SK-N-SH (cell line): ENCODE measurements around the gene PCDHA7. TPM values are rescaled to one million over a fixed set of nuclear protein-coding genes. Genes with fewer than 3 reads are reported as not detected.

Experiments used
- CTCF ChIA-PET: fragments of 300-600, 350-600 bp; formaldehyde crosslinking; extraction: SDS; loops from one replicate; lab custom pipeline; 2021; lab: Yijun Ruan, JAX
- POLR2A ChIA-PET: fragments of 350-600 bp; sonication (Branson Sonifier 250); formaldehyde crosslinking; extraction: SDS; loops from one replicate; lab custom pipeline; 2020; ENCODE audit warnings: antibody characterized with exemption, inconsistent platforms; lab: Yijun Ruan, JAX
- DNase-seq: peaks from one replicate; pipeline ENCODE4 v3.0.0; 2012
- H2AFZ ChIP-seq: fragments of 200-600 bp; sonication (generic); 2 replicates; pipeline ENCODE4 v1.8.1; 2016; ENCODE audit warnings: antibody characterized with exemption, mild to moderate bottlenecking, low read depth
- H3F3A ChIP-seq: fragments of 200-600 bp; sonication (generic); replicated peaks from 2 replicates; pipeline ENCODE3; 2016; ENCODE audit warnings: antibody characterized with exemption, mild to moderate bottlenecking; ENCODE audit not compliant: insufficient read depth
- H3K27ac ChIP-seq, 2 experiments: fragments of 200-500 bp in 1 of 2; fragments of 200-600 bp in 1 of 2; sonication (Bioruptor generic) in 1 of 2; sonication (generic), shearing (Covaris generic) in 1 of 2; 2 replicates each; pipeline versions ENCODE4 v1.5.1 to v1.6.1; 2014 to 2016; ENCODE audit warnings: low read depth in 2 of 2, inconsistent platforms in 1 of 2, low read length in 1 of 2, mild to moderate bottlenecking in 1 of 2, mixed read lengths in 1 of 2
- H3K27me3 ChIP-seq: fragments of 200-600 bp; sonication (generic), shearing (Covaris generic); 2 replicates; pipeline ENCODE4 v1.6.1; 2016; ENCODE audit warnings: mixed run types; ENCODE audit not compliant: insufficient read depth
- H3K36me3 ChIP-seq, 2 experiments: fragments of 200-500 bp in 1 of 2; fragments of 200-600 bp in 1 of 2; sonication (Bioruptor generic) in 1 of 2; sonication (generic) in 1 of 2; replicated peaks in 1 of 2; 2 replicates each; pipeline versions ENCODE3 to v1.5.1; 2014 to 2016; ENCODE audit warnings: low read length in 1 of 2, mild to moderate bottlenecking in 1 of 2; ENCODE audit not compliant: insufficient read depth in 2 of 2, control insufficient read depth in 1 of 2
- H3K4me1 ChIP-seq, 2 experiments: fragments of 200-500 bp in 1 of 2; fragments of 200-600 bp in 1 of 2; sonication (Bioruptor generic) in 1 of 2; sonication (generic), shearing (Covaris generic) in 1 of 2; 2 replicates each; pipeline versions ENCODE4 v1.5.1 to v1.6.1; 2014 to 2016; ENCODE audit warnings: low read depth in 1 of 2, low read length in 1 of 2, mixed run types in 1 of 2; ENCODE audit not compliant: insufficient read depth in 2 of 2, control insufficient read depth in 1 of 2
- H3K4me2 ChIP-seq: fragments of 200-600 bp; sonication (generic), shearing (Covaris generic); 2 replicates; pipeline ENCODE4 v1.6.1; 2017; ENCODE audit warnings: mixed run types
- H3K4me3 ChIP-seq, 2 experiments: fragments of 200-500 bp in 1 of 2; fragments of 200-600 bp in 1 of 2; sonication (Bioruptor generic) in 1 of 2; sonication (generic), shearing (Covaris generic) in 1 of 2; 2 replicates each; pipeline versions ENCODE4 v1.5.1 to v1.8.1; 2014 to 2016; ENCODE audit warnings: low read depth in 2 of 2, inconsistent platforms in 1 of 2, low read length in 1 of 2, mild to moderate bottlenecking in 1 of 2, mixed read lengths in 1 of 2, moderate library complexity in 1 of 2
- H3K79me2 ChIP-seq: fragments of 200-600 bp; sonication (generic); 2 replicates; pipeline ENCODE4 v1.8.1; 2017; ENCODE audit warnings: mild to moderate bottlenecking; ENCODE audit not compliant: insufficient read depth
- H3K9ac ChIP-seq: fragments of 200-600 bp; sonication (generic); 2 replicates; pipeline ENCODE4 v1.6.1; 2017; ENCODE audit warnings: mixed run types
- H3K9me2 ChIP-seq: fragments of 200-600 bp; sonication (generic); 2 replicates; pipeline ENCODE4 v1.6.1; 2017; ENCODE audit warnings: mixed run types
- H3K9me3 ChIP-seq: fragments of 200-600 bp; sonication (generic); 2 replicates; pipeline ENCODE4 v1.6.1; 2017; ENCODE audit warnings: mixed run types, mild to moderate bottlenecking, moderate library complexity
- H4K20me1 ChIP-seq: fragments of 200-600 bp; sonication (generic); 2 replicates; pipeline ENCODE4 v1.6.1; 2017; ENCODE audit warnings: mild to moderate bottlenecking, mixed run types; ENCODE audit not compliant: insufficient read depth
- CTCF ChIP-seq: fragments of 200-600 bp; sonication (generic); IDR thresholded peaks from 2 replicates; pipeline ENCODE4 v1.6.1; 2017; ENCODE audit warnings: antibody characterized with exemption, mild to moderate bottlenecking, moderate library complexity
- ELF1 ChIP-seq: IDR thresholded peaks from 2 replicates; pipeline ENCODE4 v1.4.0; 2012
- EP300 ChIP-seq, 2 experiments: IDR thresholded peaks; 2 replicates each; pipeline versions ENCODE4 v1.4.0 to v1.6.1; 2012; ENCODE audit warnings: borderline replicate concordance in 1 of 2, low read depth in 1 of 2, low read length in 1 of 2
- EZH2phosphoT487 ChIP-seq: fragments of 200-600 bp; sonication (generic); IDR thresholded peaks from 2 replicates; pipeline ENCODE4 v1.6.1; 2017; ENCODE audit warnings: low read depth, mixed run types, mild to moderate bottlenecking, antibody characterized with exemption, moderate library complexity, borderline replicate concordance
- FOSL2 ChIP-seq: IDR thresholded peaks from 2 replicates; pipeline ENCODE4 v1.4.0; 2012; ENCODE audit warnings: low read depth, mild to moderate bottlenecking, moderate library complexity, borderline replicate concordance
- FOXM1 ChIP-seq: IDR thresholded peaks from 2 replicates; pipeline ENCODE4 v1.4.0; 2012; ENCODE audit warnings: low read depth, mild to moderate bottlenecking
- GABPA ChIP-seq: IDR thresholded peaks from 2 replicates; pipeline ENCODE4 v1.4.0; 2012; ENCODE audit warnings: low read depth, mild to moderate bottlenecking
- IRF3 ChIP-seq: fragments of 150-350 bp; IDR thresholded peaks from 2 replicates; pipeline ENCODE4 v1.6.1; 2016; ENCODE audit warnings: mild to moderate bottlenecking, low read depth, low read length
- JUND ChIP-seq: IDR thresholded peaks from 2 replicates; pipeline ENCODE4 v1.4.0; 2012
- MAX ChIP-seq: IDR thresholded peaks from 2 replicates; pipeline ENCODE4 v1.4.0; 2012; ENCODE audit warnings: low read depth
- MEF2A ChIP-seq: IDR thresholded peaks from 2 replicates; pipeline ENCODE4 v1.4.0; 2012; ENCODE audit warnings: low read depth, borderline replicate concordance
- MXI1 ChIP-seq: IDR thresholded peaks from 2 replicates; pipeline ENCODE4 v1.6.1; 2012; ENCODE audit warnings: mild to moderate bottlenecking, low read depth, low read length, improper control_type of control experiment
- PBX3 ChIP-seq: IDR thresholded peaks from 2 replicates; pipeline ENCODE4; 2012
- POLR2AphosphoS5 ChIP-seq: IDR thresholded peaks from 2 replicates; pipeline ENCODE4 v1.6.1; 2012; ENCODE audit warnings: low read depth, low read length
- RCOR1 ChIP-seq: fragments of 150-350 bp; IDR thresholded peaks from 2 replicates; pipeline ENCODE4 v1.6.1; 2017; ENCODE audit warnings: antibody characterized with exemption, low read length
- RFX5 ChIP-seq: IDR thresholded peaks from 2 replicates; pipeline ENCODE4 v1.6.1; 2012; ENCODE audit warnings: mild to moderate bottlenecking, improper control_type of control experiment, low read length
- RXRA ChIP-seq: IDR thresholded peaks from 2 replicates; pipeline ENCODE4 v1.4.0; 2012; ENCODE audit warnings: low read depth, mild to moderate bottlenecking, borderline replicate concordance
- SIN3A ChIP-seq: IDR thresholded peaks from 2 replicates; pipeline ENCODE4 v1.6.1; 2012; ENCODE audit warnings: low read depth, mild to moderate bottlenecking, low read length, moderate library complexity, borderline replicate concordance
- SMC3 ChIP-seq: IDR thresholded peaks from 2 replicates; pipeline ENCODE4 v1.6.1; 2012; ENCODE audit warnings: low read depth, low read length, improper control_type of control experiment
- TAF1 ChIP-seq: IDR thresholded peaks from 2 replicates; pipeline ENCODE4 v1.6.1; 2012; ENCODE audit warnings: low read depth, mild to moderate bottlenecking, low read length, moderate library complexity, borderline replicate concordance
- YY1 ChIP-seq: IDR thresholded peaks from 2 replicates; pipeline ENCODE4 v1.4.0; 2012; ENCODE audit warnings: low read depth, mild to moderate bottlenecking
- ZBTB33 ChIP-seq: IDR thresholded peaks from 2 replicates; pipeline ENCODE4 v1.4.0; 2012; ENCODE audit warnings: low read depth, borderline replicate concordance
- WGBS: methylation state at CpG from one replicate; pipeline ENCODE4 v1.1.6; 2017; ENCODE audit warnings: low lambda C conversion rate; 5-methylcytosine and 5-hydroxymethylcytosine counted together
- polyA plus RNA-seq, 3 experiments: library from polyadenylated mRNA; depleted of rRNA; stranded (reverse); fragments of >200 nt; gene quantifications; 2 replicates each; pipeline ENCODE4 v1.2.3, GENCODE V29; 2012

PCDHA7 gene
- polyA plus RNA-seq, 1 of the 3 experiments (the other 2 are of a cell fraction): 0.15 TPM

- TF ChIP-seq FOSL2 (no peak), SMC3 (peak; percentile 65), MEF2A (no peak), ELF1 (peak; percentile 75), EP300 (IDR thresholded peaks at IDR 0.05; ENCODE audit: borderline replicate concordance in 1 of 2, low read depth in 1 of 2, low read length in 1 of 2) (no peak), TAF1 (no peak), RFX5 (peak; percentile 73), PBX3 (no peak), RCOR1 (peak; percentile 43; the same call in 1 of the 2 replicates), YY1 (no peak), CTCF (peak; percentile 87)
These were observed 7.2 kb downstream of the PCDHA7 start, which contains the start of gene PCDHA8 (continued) for GRCh38 chr5:140840978-140841962.

GRCh38 chr5:140842798-140843733 lies 9.0 kb downstream of the PCDHA7 start:
- H3K4me3 ChIP-seq: no peak overlapping the region
- no peak overlapping the region for H2AFZ ChIP-seq
- no peaks in the 10 kb centered on the region for H3K9me2 ChIP-seq
- no peaks in the 10 kb centered on the region for H3K4me1 ChIP-seq
- no peaks in the 10 kb centered on the region for H4K20me1 ChIP-seq
- DNase-seq: no peak
- no peaks in the 10 kb centered on the region for H3K27me3 ChIP-seq
- no peak overlapping the region for H3K4me2 ChIP-seq
- H3K9ac ChIP-seq: no peak overlapping the region
- H3K36me3 ChIP-seq: no peaks in the 10 kb centered on the region
- no peak overlapping the region for H3K27ac ChIP-seq
- no peaks in the 10 kb centered on the region for H3K79me2 ChIP-seq
- ChIA-PET POLR2A (no interaction called here), CTCF (interaction anchor here (0.8 to 4.9 kb wide), 6 partner anchors 19 to 307 kb away, joined by 3 to 189 read pairs (median 18); partner anchors contain the start of genes PCDHA1, PCDHA4 and PCDHB6)
- 91% methylated on average over 18 of the region's 87 CpGs for whole genome bisulfite sequencing
- no peaks in the 10 kb centered on the region for H3K9me3 ChIP-seq
- H3F3A ChIP-seq: no peaks in the 10 kb centered on the region
- TF ChIP-seq RCOR1 (no peak), MXI1 (no peak), SMC3 (no peak), JUND (no peak), FOSL2 (no peak), POLR2AphosphoS5 (no peak), FOXM1 (no peak), ZBTB33 (no peak), MAX (no peak), RXRA (no peak), SIN3A (no peak), EZH2phosphoT487 (no peak), IRF3 (no peak), GABPA (no peak)
